Peyer's patch (tissue), 4 donors: Measurements from ENCODE around the gene ZSWIM5. TPM values are rescaled to one million over a fixed set of nuclear protein-coding genes. Genes with fewer than 3 reads are reported as not detected.
"Not testable (repeated sequence)": the region's sequence is repeated elsewhere in the genome, so short reads cannot be mapped to it uniquely, and the experiment has no call there.

Experiments used
- DNase-seq, 3 donors: peaks; one replicate each; pipeline ENCODE4 v3.0.0-alpha.2; 2017 to 2019
- H3K27ac ChIP-seq, 4 donors: fragments of 200-600 bp; sonication (generic); one replicate each; pipeline ENCODE4 v1.5.1; 2016 to 2019
- H3K27me3 ChIP-seq, 2 donors: fragments of 200-600 bp; sonication (generic); one replicate each; pipeline ENCODE4 v1.5.1; 2019
- H3K36me3 ChIP-seq, 3 donors: fragments of 200-600 bp; sonication (generic); one replicate each; pipeline ENCODE4 v1.5.1; 2016 to 2019
- H3K4me1 ChIP-seq, 4 donors: fragments of 200-600 bp; sonication (generic); one replicate each; pipeline ENCODE4 v1.5.1; 2016 to 2019
- H3K4me3 ChIP-seq, 4 donors: fragments of 200-600 bp; sonication (generic); 1 replicate in 3 of 4; 2 replicates in 1 of 4; pipeline ENCODE4 v1.5.1; 2016 to 2019; ENCODE audit warnings: mild to moderate bottlenecking in 1 of 4
- H3K9me3 ChIP-seq, 4 donors: fragments of 200-600 bp; sonication (generic); one replicate each; pipeline ENCODE4 v1.5.1; 2016 to 2019; ENCODE audit warnings: mild to moderate bottlenecking in 1 of 4
- POLR2A ChIP-seq, 2 donors: fragments of 450-650 bp; IDR thresholded peaks; one replicate each; pipeline ENCODE4 v1.5.1; 2017; ENCODE audit warnings: antibody characterized with exemption in 2 of 2, mild to moderate bottlenecking in 2 of 2, moderate library complexity in 2 of 2
- total RNA-seq, 4 donors: library from RNA; depleted of rRNA; stranded (reverse); fragments of >200 nt; gene quantifications; one replicate each; pipeline ENCODE4 v1.1.0, GENCODE V29; 2016
- TF ChIP-seq, protein P1 (sequence below), 6 experiments: fragments of 450-650 bp in 4 of 6; fragments of 200-600 bp in 2 of 6; sonication (generic) in 1 of 6; IDR thresholded peaks; one replicate each; pipeline ENCODE4 v1.5.1; 2017 to 2019; ENCODE audit warnings: antibody characterized with exemption in 6 of 6, mild to moderate bottlenecking in 3 of 6, moderate library complexity in 1 of 6

ZSWIM5 gene
- total RNA-seq, 4 donors from 2014 or later: 8.3 to 16.5 (median 13.4) TPM

GRCh38 chr1:45198185-45198584 is 8.2 kb downstream of the ZSWIM5 start:
- Histone ChIP-seq H3K27me3 (no peaks in the 10 kb centered on the region), H3K27ac (no peak overlapping the region), H3K4me1 (peaks cover 0 to 2% (median 0%) of the 10 kb centered on the region in 4 donors), H3K4me3 (no peak overlapping the region), H3K36me3 (no peaks in the 10 kb centered on the region), H3K9me3 (no peaks in the 10 kb centered on the region)
- no peak for DNase-seq
- no peak for TF ChIP-seq POLR2A (IDR thresholded peaks at IDR 0.05)
- TF ChIP-seq, protein P1, sequence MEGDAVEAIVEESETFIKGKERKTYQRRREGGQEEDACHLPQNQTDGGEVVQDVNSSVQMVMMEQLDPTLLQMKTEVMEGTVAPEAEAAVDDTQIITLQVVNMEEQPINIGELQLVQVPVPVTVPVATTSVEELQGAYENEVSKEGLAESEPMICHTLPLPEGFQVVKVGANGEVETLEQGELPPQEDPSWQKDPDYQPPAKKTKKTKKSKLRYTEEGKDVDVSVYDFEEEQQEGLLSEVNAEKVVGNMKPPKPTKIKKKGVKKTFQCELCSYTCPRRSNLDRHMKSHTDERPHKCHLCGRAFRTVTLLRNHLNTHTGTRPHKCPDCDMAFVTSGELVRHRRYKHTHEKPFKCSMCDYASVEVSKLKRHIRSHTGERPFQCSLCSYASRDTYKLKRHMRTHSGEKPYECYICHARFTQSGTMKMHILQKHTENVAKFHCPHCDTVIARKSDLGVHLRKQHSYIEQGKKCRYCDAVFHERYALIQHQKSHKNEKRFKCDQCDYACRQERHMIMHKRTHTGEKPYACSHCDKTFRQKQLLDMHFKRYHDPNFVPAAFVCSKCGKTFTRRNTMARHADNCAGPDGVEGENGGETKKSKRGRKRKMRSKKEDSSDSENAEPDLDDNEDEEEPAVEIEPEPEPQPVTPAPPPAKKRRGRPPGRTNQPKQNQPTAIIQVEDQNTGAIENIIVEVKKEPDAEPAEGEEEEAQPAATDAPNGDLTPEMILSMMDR (IDR thresholded peaks at IDR 0.05): no peak

- TF ChIP-seq, protein P1 (IDR thresholded peaks at IDR 0.05): no peak
- TF ChIP-seq POLR2A (IDR thresholded peaks at IDR 0.05): no peak
- no peak for DNase-seq
- H3K27ac ChIP-seq: no peak overlapping the region
- H3K4me3 ChIP-seq: no peak overlapping the region
- no peaks in the 10 kb centered on the region for H3K27me3 ChIP-seq
- H3K4me1 ChIP-seq: no peaks in the 10 kb centered on the region
- no peaks in the 10 kb centered on the region for H3K36me3 ChIP-seq
- no peaks in the 10 kb centered on the region for H3K9me3 ChIP-seq
These were observed 9.5 kb downstream of the ZSWIM5 start for GRCh38 chr1:45196863-45197262.

- Histone ChIP-seq H3K4me3 (no peak overlapping the region), H3K9me3 (no peaks in the 10 kb centered on the region), H3K4me1 (no peaks in the 10 kb centered on the region), H3K36me3 (no peaks in the 10 kb centered on the region), H3K27me3 (no peaks in the 10 kb centered on the region), H3K27ac (no peak overlapping the region)
- DNase-seq: no peak
- TF ChIP-seq POLR2A (IDR thresholded peaks at IDR 0.05): no peak
- TF ChIP-seq, protein P1 (IDR thresholded peaks at IDR 0.05): no peak
These were observed 15.0 kb downstream of the ZSWIM5 start for GRCh38 chr1:45191418-45191783.

GRCh38 chr1:45187725-45188124 is 18.7 kb downstream of the ZSWIM5 start:
- TF ChIP-seq POLR2A (IDR thresholded peaks at IDR 0.05): no peak
- TF ChIP-seq, protein P1 (IDR thresholded peaks at IDR 0.05): no peak
- DNase-seq: no peak
- Histone ChIP-seq H3K4me1 (no peaks in the 10 kb centered on the region), H3K27ac (no peak overlapping the region), H3K9me3 (no peaks in the 10 kb centered on the region), H3K36me3 (no peaks in the 10 kb centered on the region), H3K27me3 (no peaks in the 10 kb centered on the region), H3K4me3 (no peak overlapping the region)

GRCh38 chr1:45179918-45180519 is 26.4 kb downstream of the ZSWIM5 start:
- not testable (repeated sequence) for H3K27ac ChIP-seq, H3K27me3 ChIP-seq, DNase-seq, H3K9me3 ChIP-seq, H3K4me1 ChIP-seq, H3K4me3 ChIP-seq, H3K36me3 ChIP-seq

DNA sequence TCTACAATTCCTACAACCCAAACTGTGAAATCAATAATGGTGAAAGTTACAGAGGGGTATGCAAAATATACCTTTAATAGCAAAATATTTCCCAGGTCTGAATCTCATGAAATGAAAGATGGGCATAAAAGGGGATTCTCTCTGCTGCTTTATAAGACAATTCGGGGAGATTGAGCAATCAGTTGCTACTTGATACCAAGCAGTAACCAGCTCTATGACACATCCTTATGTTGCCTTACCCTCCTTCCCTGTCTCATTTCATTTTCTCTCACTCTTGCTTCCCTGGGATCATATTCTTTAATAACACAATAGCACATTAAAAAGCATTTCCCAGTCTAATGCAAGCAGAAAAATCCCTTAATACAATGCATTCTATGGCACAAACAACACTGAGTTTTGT is 29.0 kb downstream of the ZSWIM5 start:
- peaks cover 0 to 3% (median 0%) of the 10 kb centered on the region in 4 donors for H3K9me3 ChIP-seq
- TF ChIP-seq, protein P1 (IDR thresholded peaks at IDR 0.05): no peak
- H3K4me3 ChIP-seq: no peak overlapping the region
- no peaks in the 10 kb centered on the region for H3K27me3 ChIP-seq
- DNase-seq: no peak
- peaks cover 0 to 4% (median 0%) of the 10 kb centered on the region in 4 donors for H3K4me1 ChIP-seq
- no peak overlapping the region for H3K27ac ChIP-seq
- H3K36me3 ChIP-seq: no peaks in the 10 kb centered on the region
